Left hindlimb (tissue), 1 donor: ENCODE results near the gene STXBP5.
"Not testable (repeated sequence)": the region's sequence is repeated elsewhere in the genome, so short reads cannot be mapped to it uniquely, and the experiment has no call there.

Source experiments
- DNase-seq: peaks from one replicate; pipeline ENCODE4 v3.0.0-alpha.2; 2018

Gene STXBP5

DNA sequence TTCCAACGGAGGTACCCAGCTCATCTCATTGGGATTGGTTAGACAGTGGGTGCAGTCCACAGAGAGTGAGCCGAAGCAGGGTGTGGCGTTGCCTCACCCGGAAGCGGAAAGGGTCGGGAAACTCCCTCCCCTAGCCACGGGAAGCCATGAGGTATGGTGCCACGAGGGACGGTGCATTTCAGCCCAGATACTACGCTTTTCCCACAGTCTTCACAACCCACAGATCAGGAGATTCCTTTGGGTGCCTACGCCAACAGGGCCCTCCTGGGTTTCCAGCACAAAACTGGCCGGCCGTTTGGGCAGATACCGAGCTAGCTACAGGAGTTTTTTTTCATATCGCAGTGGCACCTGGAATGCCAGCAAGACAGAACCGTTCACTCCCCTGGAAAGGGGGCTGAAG, 46.9 kb downstream of the STXBP5 start:
- DNase-seq: no peak

DNA sequence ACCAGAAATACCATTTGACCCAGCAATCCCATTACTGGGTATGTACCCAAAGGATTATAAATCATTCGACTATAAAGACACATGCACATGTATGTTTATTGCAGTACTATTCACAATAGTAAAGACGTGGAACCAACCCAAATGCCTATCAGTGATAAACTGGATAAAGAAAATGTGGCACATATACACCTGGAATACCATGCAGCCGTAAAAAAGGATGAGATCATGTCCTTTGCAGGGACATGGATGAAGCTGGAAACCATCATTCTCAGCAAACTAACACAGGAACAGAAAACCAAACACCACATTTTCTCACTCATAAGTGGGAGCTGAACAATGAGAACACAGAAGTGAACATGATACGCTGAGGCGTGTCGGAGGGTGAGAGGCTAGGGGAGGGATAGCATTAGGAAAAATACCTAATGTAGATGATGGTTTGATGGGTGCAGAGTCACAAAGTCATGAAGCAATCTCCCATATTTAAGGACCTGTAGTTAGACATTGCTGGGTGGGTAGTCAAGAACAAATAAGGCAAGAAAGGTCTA, 50.8 kb downstream of the STXBP5 start:
- DNase-seq: not testable (repeated sequence)

DNA sequence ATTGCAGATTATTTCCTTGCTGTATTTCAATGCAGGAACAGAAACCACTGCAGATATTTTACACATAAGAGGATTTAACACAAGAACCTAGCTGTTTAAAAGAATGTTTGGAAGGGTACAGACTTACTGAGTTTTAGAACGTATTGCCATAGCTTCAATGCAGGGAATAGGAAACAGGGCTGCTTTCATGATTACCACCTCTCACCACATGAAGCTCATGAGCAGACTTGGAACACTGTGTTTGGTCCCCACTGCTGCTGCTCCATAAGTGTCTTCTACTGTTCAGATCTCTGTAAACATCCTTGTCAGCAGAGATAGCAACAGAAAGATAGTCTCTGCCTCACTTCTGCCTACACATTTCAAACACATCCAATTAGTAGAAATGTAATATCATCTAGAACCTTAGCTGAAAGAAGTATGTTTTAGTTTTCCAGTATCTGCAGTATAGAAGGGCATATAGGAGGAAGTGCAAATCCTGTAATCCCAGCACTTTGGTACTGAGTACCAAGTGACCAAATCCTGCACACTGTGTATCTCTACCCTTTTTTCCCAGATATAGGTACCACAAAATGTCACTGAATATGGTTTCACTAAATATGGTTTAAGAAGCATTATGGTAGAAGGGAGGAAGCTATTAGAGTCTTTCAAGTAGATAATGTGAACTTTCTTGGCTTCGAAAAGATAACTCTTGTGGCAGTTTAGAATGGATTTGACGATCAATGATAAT, 51.9 kb downstream of the STXBP5 start:
- no peak for DNase-seq

DNA sequence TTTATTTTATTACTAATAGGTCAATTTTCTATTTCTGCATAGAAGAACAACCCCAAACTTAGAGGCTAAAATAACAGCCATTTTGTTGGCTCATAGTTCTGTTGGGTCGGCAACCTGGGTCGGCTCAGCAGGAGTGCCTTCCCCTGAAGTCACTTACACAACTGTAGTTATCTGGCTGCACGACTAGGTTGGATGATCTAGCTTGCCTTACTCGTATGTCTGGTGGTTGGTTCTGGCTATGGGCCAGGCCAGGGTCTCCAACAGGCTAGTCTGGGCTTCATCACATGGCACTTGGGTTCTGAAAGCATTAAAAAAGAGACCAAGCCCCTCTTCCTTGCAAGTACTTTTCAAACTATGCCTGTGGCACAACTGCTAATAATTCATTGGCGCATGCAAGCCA, 53.5 kb downstream of the STXBP5 start:
- DNase-seq: no peak

DNA sequence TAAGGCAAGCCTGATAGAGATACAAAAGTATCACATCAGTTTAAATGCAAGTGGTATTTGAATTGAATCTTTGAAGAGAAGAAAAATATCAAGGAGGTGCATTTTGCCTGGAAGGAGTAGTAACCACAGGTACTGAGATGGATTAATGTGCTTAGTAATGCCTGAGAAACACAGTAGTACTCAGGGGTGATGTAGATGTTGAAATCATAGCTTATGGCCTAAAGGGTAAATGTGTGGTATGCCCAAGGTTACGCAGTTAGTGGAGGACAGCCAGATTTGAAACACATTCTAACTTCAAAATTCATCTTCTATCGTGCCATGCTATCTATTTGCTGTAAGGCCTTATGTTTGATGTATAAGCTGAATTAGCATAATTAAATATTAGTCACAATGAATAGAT, 55.9 kb downstream of the STXBP5 start:
- no peak for DNase-seq

DNA sequence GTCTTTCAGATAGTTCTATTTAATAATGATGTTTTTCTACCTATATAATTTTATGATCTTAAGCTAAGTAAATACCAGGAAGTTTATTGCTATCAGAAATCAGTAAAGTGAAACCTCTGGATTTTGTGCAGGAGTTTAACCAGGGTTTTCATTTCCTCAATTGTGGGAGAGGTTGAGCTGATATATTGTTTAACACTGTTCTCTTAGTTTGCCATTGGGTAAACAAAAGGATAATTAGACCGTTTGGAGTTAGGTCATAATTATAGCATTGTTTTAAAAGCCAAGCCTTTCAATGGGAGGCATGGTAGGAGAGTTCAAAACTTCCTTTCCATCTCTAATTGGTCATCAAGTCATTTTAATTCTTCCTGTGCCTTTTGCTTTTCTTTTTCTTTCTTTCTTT, 58.7 kb downstream of the STXBP5 start:
- no peak for DNase-seq

DNA sequence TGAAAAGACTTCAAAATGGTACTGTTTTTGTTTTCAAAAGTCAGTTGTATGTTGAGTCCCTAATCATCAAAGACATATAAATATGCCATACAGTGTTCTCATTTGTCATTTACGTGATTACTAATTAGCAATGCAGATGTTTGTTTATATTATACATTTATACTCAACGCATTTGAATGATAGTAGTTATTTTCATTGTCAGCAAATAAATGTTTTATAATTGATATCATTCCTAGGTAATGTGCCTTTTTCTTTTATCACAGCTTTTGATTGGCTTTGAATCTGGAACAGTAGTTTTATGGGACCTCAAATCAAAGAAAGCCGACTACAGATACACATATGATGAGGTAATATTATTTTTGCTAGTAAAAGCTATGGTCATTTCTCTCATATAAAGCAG, 62.6 kb downstream of the STXBP5 start:
- no peak for DNase-seq

DNA sequence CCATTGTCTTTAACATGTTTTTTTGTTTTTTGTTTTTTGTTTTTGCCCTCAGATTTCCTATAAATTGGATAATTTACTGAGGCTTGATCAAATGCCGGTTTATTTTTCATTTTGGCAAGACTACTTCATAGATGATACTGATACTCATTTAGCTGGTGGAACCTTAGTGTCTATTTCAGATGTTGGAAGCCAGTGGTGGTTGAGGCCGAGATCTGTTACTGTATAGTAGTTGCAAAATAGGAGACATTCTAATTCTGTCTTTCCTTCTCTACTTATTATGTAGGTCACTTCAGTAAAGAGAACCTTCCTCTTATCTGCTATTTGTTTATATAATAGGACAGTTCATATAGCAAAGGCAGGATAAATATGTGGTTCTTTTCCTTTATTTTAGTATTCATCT, 63.4 kb downstream of the STXBP5 start:
- DNase-seq: no peak

DNA sequence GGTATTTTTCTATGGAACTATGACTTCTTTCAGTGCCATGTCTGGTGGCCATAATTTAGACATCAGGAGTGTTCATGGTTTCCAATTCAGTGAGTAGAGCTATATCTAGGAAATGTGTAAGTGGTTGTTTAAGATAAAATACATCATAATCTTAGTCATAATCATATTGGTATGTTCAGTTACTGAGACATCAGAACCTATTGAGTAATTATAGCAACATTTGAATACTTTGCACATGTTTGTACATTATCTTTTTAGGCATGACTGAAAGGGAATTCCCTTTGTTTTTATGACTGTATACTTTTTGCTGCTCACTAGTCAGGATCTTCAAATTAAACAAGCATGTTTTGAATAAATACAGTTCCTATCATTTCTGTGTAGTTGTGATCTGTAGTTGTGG, 64.0 kb downstream of the STXBP5 start:
- DNase-seq: no peak

DNA sequence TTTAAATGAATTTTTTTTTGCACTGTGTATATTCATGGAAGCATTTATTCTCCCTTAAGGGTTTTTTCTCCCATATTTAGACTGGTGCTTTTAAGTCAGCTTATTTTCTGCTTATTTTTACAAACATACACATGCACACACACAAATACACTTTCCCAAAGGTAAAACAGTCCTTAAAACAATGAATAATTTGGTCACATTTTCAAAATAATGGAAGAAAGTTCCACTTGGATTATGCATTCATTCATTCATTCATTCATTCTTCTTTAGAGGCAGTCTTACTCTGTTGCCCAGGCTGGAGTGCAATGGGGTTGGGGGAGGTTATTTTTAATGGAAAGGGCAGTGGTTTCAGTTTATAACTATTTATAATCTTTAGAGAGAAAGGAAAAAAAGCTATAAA, 69.8 kb downstream of the STXBP5 start:
- DNase-seq: no peak

DNA sequence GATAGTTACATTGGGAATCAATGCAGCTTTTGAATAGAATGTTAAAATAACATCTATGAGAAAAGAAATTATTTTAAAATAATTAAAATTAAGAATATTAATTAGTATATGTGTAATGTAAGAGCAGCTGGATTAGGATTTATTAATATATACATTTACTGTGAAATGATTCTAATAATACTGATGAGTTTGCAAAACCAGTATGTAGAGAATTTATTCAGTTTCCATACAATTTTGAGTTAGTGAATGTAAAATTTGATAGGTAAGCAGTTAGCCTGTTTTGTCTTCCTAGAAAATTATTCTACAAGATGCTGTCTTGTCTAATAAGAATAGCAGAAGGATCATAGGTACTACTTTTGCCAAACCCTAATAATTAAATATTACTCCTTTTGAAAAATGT, 70.6 kb downstream of the STXBP5 start:
- DNase-seq: no peak

DNA sequence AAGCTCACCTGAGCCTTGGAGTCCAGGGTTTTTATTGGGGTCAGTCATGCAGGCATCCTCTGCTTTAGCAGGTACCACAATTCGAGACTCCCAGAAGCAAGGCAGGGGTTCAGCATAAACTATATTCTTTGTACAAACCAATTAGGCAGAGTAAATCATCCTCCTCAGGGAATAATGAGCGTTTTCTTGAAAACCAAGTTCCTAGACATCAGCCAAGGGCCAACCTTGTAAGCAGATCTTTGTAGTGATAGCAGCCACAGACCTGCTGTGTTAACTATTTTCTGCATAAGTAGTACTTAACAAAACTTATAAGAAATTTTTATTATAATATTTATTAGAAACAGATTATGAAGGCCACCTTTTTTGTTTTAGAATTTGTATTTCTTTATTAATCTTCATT, 74.7 kb downstream of the STXBP5 start:
- no peak for DNase-seq

DNA sequence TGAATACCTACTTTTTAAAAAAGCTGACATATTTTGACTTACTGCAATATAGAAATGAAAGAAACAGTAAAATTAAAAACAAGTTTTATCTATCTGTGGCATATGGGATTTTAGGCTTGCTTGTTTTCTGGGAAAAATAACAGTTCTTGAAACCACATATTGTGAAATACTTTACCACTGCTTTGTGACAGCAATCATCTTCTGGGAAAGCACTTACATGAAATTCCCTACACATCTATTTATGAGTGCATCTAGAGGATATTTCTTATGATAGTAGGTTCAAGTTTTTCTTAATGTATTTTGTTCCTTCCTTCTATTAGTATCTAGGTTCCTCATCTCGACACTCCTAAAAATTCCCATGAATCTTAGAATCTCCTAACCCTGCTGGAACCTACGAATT, 75.2 kb downstream of the STXBP5 start:
- no peak for DNase-seq

DNA sequence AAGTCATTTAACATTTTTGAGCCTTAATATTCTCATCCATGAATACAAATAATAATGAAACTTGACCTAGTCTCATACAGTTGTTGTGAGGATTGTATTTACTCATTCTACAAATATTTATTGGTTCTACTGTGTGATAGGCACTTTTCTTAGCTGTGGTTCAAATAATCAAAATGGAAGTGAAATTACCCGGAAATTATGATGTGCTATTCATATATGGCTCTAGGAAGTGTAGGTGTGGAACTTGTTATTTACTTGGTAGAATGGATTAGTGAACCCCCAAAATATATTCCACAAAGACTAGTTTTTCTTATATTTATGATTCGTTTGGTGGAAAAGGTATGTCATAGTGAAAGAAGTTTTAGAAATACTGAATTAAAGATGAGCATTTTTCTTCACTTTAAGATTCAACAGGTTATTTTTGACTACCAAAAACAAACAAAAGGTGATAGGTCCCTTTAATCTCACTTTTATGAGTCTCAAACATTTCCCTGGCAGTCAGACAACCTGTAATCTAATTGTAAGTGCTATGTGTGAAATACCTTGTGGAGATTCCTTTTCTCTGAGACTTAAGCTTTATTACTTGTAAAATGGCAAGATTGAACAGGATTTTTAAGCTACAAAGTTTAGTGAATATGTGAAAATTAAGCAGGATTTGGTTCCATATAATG, 77.8 kb downstream of the STXBP5 start:
- DNase-seq: no peak

DNA sequence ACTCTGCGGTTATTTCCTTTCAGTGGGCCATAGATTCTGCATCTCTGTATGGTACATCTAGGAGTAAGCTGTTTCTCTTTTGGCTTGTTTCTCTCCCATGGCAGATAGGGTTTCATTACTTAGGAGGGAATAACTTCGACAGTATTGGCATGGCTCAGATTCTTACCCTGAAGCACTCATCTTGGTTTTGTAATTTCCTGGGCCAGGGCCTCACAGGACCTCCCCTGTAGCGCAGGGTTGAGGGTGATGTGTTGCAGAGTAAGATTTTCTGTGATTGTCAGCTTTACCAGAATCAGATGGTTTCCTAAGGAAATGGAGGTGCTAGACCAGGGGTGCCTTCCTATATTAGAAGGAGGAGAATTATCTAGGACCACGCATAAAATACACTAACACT, 78.3 kb downstream of the STXBP5 start:
- DNase-seq: no peak

DNA sequence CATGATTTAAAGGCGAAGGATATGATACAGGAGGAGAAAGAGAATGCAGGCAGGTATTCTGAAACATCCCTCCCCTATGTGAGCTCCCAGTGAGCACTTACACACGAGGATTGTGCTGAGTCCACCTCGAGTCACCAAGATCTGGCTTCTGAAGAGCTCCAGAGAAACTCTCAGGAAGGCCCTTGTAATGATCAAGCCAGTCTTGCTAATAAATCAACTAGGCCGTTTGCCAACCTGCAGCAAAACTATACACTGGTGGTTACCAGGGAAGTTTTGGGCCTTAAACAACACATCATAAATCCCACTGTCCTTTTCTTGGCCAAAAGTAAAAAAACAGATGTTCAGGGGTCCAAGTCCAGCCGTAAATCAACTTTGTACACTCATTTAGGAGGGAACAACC, 79.2 kb downstream of the STXBP5 start:
- peak; percentile 25 for DNase-seq

DNA sequence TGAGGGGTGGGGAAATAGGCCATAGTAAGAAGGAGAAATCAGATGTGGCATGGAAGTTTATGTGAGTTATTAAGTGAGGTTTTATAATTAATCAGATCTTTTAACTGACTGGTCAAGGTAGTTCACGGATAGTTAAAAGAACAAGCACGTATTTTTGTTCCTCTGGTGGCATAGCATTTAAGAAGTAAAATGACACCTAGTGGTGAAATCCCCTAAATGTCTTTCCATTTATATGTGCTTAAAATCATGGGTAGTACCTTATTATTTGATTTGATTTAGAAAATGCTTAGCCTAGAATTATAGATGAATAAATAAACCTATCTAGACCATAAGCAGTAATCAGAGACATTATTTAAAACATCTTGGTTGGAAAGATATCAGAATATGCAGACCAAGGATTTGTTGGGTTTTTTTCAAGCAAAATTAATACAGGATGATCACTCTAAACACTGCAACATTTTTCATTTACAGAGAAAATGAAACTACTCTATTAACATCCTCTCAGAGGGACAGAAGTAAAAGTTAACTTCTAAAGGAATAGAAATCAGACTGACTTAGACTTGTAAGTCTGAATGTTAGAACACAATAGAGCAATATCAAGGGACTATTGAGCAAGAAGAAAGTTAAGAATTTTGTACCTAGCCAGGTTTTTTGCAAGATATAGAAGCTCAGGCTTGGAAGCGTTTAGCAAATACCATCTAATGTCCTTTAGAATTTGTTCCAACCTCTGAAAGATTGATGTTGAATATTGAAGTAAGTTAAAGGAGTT, 81.1 kb downstream of the STXBP5 start:
- DNase-seq: no peak

DNA sequence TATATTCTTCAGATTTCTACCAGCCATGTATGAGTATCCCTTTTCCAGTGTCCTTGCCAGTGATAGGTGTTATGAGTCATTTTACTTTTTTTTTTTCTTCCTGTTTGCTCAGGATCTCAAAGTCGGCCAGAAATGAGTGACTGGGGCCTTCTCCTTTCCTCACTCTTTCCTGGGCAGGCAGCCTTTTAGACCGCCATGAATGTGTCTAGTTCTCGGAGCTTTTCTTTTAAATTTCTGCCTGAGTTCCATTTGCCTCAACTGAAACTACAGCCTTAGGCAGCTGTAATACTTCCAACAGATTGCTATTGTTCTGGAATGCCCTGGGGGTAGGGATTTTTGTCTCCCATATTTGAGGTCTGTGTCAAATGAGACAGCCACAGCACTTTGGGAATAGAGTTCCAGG, 83.7 kb downstream of the STXBP5 start:
- DNase-seq: no peak

DNA sequence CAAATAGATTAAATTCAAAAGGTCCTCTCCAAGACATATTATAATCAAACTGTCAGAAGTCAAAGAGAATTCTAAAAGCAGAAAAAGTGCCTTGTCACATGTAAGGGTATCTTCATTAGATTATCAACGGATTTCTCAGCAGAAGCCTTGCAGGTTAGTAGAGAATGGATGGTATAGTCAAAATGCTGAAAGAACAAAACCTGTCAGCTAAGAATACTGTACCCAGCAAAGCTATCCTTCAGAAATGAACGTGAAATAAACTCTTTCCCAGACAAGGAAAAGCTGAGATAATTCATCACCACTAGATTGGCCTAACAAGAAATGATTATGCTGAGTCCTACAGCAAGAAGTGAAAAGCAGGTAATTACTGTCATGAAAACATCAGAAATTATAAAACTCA, 92.9 kb downstream of the STXBP5 start:
- DNase-seq: no peak

DNA sequence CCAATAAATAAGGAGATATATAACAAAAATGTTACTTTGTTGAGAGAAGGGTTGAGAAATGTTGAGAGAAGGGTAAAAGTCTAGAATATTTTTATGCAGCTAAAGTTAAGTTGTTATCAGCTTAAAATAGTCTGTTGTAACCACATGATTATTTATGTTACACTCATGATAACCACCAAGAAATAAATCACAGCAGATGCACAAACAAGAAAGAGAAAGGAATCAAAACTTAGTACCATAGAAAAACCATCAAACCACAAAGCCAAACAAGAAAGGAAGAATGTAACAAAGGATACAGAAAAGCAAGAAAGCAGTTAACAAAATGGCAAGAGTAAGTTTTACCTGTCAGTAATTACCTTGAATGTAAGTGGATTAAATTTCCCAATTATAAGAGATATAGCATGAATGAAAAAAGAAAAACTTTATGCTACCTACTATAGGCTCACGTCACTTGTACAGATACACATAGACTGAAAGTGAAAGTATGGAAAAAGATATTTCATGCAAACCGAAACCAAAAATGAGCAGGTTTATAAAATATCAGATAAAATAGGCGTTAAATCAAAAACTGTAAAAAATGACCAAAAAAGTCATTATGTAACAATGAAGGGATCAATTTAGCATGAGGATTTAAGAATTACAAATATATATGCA, 93.6 kb downstream of the STXBP5 start:
- no peak for DNase-seq

DNA sequence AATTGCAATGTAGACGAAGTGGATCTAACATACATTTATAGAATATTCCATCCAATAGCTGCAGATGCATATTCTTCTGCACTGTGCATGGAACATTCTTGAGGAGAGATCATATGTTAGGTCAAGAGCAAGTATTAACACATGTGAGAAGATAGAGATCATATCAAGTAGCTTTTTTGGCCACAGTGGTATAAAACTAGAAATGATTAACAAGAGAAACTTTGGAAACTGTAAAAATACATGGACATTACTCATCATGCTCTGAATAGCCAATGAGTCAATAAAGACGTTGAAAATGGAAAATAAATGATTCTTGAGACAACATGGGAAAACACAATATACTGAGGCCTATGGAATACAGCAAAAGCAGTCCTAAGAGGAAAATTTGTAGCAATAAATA, 94.2 kb downstream of the STXBP5 start:
- no peak for DNase-seq

DNA sequence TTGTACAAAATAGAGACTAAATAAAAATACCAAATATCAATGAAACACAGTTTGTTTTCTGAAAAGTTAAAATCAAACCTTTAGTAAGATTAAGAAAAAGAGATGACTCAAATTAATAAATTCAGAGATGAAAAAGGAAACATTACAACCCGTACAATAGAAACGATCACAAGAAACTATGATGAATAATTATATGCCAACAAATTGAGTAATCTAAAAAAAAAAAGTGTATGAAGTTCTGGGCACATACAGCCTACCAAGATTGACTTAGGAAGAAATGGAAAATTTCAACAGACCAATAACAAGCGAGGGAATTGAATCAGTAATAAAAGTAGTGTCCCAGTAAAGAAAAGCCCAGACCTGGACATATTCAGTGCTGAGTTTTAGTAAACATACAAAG, 94.8 kb downstream of the STXBP5 start:
- DNase-seq: no peak

DNA sequence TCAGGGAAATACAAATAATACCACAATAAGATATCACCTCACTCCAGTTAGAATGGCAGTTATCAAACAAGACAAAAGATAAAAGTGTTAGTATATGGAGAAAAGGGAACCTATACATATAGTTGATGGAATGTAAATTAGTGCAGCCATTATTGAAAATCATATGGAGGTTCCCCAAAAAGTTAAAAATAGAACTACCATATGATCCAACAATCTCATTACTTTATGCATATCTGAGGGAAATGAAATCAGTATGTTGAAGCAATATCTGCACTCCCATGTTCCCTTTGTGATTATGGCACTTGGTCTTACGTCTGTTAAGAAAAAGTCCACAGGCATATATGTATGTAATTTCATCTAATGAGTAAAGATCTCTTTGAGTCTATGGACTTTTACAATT, 96.9 kb downstream of the STXBP5 start:
- DNase-seq: no peak
